Activated CD4-positive, alpha-beta T cell treated with anti-CD3 and anti-CD28 coated beads, Interleukin-2, Interleukin-4, amounts not matched to agents 100 ng/mL and 50 ng/mL, durations not matched to agents 16 hours and 8 hours (primary cell): Measurements from ENCODE around the gene IARS2.
"Not testable (repeated sequence)": the region's sequence is repeated elsewhere in the genome, so short reads cannot be mapped to it uniquely, and the experiment has no call there.

Experiments used
- DNase-seq: peaks from one replicate; pipeline ENCODE4 v3.0.0-alpha.2; 2020; ENCODE audit warnings: low spot score

The IARS2 gene

DNA sequence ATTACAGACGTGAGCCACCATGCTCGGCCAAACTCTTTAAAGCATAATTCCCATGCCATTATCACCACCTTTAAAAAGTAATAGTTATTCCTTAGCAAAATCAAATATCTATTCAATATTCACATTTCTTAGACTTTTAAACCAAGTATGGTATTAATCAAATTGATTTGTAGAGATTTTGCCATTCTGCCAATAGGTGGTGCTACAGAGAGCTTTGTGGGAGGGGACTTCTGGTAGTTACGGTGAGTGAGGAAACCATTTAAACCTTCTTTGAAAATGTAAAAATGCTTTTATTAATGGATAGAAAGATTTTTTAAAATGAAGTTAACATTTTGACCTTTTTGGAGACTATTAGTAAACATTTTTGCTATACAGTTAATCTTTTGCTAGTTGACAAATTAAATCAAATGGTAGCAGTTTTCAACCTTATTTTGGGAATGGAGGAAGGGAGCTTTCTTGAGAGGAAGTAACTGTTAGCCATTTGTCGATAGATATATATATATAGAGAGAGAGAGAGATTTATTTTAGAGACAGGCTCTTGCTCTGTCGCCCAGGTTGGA is 19.3 kb downstream of the IARS2 start:
- DNase-seq = peak; percentile 58

DNA sequence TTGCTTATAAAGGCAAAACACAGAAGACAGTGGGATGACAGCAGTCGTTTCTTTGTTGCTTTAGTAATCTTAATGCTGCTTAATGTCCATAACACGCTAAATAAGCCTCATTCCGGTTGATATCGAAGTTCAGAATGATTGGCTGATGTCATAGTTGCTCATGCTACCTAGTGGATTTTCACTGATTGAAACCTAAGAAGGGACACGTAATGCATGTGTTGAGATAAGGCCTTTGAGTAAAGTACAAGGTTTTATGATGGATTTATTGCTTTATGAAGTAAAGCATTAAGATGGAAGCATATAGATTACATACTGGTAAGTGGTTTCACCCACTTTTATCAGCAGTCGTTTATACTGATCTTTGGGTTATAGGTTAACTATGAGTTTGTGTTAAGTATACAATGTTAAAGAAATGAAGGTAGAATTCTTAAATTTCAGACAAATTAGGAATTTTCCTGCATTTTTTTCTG is 25.1 kb downstream of the IARS2 start:
- no peak for DNase-seq

DNA sequence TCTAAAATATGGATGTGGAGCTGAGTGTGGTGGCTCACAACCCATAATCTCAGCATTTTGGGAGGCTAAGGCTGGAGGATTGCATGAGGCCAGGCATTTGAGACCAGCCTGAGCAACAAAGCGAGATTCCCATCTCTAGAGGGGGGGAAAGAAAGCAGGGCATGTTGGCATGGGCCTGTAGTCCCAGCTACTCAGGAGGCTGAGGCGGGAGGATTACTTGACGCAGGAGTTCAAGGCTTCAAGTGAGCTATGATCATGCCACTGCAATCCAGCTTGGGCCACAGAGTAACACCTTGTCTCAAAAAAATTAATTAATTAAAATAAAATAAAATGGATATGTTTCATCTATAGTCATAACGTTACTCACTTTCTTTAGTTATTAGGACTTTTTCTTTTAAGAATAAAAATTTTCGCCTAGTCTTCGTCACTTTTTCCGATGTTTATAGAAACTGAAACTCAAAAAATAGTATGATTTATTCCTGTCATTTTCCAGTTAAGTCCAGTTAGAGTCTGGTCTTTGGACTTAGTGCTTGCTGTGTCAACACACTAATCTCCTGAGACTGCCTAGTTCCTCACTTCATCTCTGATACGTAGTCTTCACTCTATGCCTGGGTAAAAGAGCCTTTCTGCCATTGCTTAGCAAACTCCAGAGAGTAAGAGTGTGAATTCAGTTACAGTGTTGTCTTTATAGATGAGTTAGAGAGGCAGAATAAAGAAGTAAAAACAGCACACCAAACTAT is 28.0 kb downstream of the IARS2 start:
- no peak for DNase-seq

GRCh38 chr1:220123066-220123465 is 29.1 kb downstream of the IARS2 start:
- no peak for DNase-seq

DNA sequence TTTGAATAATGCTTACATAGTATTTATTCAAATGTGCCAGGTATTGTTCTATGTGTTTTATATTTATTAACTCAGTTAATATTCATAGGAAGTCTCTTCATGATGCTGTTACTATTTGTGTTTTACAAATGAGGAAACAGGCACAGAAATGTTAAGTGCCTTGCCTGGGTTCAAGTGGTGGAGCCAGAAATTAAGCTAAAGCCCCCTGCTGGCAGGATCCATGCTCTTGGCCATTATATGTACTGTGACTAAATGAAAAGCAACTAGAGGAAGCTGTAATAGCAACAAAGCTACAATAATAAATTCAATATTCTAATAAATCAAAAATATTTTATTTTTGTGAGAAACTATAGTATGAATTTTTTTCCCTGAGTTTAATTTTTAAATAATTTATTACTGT is 30.0 kb downstream of the IARS2 start:
- DNase-seq = no peak

DNA sequence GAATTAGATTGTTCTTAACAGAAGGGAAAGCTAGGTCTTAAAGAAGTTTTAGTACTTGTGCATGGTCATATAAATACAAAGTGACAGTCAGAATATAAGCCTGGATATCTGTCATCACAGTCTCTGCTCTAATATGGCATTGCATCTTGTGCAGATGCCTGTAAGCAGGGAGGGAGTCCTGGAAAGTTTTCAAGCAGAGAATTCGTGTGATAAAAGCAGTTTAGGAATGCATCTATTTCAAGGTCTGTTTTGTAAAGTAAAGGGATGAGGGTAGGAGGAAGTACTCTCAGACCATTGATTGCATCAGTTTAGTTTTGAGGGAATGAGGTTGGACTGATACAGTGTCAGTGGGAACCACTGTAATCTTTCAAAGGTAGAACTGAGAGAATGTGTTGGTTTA is 30.6 kb downstream of the IARS2 start:
- DNase-seq = no peak

- no peak for DNase-seq
Measured at GRCh38 chr1:220127076-220127475, 33.1 kb downstream of the IARS2 start.

DNA sequence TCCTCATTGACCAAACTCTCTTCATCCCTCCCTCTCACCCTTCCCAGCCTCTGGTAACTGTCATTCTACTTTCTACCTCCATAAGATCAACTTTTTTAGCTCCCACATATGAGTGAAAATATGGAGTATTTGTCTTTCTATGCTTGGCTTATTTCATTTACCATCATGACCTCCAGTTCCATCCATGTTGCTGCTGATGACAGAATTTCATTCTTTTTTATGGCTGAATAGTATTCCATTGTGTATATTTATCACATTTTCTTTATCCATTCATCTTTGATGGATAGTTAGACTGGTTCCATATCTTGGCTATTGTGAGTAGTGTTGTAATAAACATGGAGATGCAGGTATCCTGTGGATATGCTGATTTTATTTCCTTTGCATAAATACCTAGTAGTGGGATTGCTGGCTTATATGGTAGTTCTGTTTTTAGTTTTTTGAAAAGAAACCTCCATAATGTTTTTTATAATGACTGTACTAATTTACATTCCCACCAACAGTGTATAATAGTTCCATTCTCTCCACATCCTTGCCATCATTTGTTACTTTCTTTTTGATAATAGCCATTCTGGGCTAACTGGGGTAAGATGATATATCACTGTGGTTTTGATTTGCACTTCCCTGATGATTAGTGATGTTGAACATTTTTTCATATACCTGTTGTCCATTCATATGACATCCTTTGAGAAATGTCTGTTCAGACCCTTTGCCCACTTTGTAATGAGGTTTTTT is 35.7 kb downstream of the IARS2 start:
- no peak for DNase-seq

DNA sequence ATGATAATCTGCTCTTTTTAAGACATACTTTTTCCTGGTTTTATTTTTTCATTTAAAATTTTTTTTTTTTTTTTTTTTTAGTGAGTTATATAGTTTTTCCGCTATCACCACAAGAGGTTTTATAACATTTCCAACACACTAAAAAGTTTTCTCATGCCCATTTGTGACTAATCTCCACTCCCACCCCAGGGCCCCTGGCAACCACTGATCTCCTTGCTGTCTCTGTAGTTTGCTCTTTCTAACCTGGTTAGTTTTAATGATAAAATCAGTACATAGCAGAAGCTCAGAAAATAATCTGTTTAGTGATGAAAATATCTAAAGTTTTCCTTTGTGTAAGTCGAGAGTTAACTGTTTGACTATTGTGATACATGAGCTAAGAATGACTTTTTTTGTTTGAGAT is 41.8 kb downstream of the IARS2 start:
- no peak for DNase-seq

GRCh38 chr1:220137019-220137786 is 43.3 kb downstream of the IARS2 start:
- DNase-seq = peak; percentile 36

DNA sequence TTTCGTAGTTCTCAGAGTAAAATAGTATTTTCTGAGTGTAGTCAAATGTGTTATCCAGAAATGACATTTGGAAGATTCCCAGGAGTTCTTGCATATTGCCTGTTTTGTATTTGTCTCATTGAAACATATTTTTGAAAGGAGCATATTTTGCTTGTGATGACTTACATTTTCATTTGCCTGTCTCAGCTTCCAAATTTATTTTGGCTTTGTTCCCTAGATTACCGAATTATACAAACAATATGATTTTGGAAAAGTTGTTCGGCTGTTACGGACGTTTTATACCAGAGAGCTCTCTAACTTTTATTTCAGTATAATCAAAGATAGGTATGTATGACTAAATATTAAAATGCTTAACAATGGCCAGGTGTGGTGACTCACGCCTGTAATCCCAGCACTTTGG is 46.0 kb downstream of the IARS2 start:
- no peak for DNase-seq

DNA sequence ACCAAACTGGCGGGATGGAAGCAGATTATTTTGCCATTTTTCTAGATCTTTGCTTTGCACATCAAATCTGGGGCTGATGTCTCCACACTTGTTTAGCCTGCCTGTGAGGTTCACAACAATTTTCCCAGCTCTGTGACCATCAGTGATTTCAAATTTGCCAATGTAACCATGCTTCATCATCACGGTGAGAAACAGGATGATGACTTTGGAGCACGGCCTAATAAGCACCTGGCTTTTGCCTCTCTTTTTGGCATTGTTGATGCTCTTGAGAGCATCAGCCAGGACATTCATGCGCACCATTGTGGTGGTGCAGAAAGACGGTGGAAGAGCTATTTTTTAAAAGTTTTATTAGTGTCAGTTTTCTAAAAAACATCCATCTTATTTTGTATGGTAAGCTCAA is 50.1 kb downstream of the IARS2 start:
- DNase-seq = no peak

DNA sequence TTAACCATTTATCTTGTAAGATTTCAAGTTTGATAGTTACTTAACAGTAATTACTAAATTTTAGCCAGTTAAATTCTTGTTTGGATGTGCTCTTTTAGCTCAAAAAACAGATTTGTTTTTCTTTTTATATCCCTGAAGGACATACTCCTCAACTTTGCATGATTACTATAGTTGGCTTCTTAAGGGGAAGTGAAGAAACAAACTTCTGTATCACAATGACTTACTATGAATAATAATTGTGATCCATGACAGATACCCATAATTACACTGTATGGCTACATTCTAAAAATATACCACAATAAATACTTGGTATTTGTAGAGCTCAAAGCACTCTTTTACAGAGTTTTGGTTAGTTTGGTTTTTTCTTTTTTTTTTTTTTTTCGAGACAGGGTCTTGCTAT is 55.8 kb downstream of the IARS2 start:
- no peak for DNase-seq

GRCh38 chr1:220151454-220151853 is 57.5 kb downstream of the IARS2 start:
- no peak for DNase-seq

DNA sequence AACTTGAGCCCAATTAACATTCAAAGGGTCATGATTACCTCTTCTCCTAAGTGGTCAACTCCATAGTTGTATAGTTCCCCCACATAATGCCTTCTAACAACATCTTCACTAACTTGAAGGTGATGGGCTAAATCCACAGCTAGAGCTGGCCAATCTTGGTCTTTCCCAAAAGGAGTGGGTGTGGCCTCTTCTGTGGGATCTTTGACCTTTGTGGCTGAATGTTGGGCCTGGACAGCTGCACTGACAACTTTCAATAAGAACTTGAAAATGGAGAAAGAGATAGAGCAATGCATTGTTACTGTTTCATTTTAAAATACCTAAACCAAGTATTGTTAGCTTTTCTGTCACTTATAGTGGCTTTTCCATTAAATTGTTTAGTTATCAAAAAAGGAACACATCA is 59.2 kb downstream of the IARS2 start:
- DNase-seq = no peak

DNA sequence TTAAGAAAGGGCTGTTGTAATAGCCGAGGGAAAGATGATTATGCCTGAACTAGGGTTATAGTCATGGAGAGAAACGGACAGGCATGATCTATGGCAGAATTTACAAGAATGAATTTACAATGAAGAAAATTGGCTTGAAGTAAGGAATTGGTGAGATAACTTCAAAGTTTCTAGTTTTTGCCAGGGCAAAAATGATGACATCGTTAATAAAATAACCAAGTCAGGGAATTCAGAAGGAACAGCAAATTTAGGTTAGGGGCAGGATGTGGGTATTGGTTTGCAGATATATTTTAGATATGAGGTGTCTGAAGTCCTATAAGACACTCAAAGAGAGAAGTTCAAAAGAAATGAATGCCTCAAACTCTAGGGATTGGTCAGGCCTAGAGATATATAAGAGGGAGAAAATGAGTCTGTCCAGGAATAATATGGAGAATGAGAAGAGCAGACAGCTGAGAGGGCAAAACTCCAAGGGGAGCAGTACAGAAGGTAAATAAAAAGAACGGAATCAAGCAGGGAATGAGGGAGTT is 62.8 kb downstream of the IARS2 start:
- DNase-seq = peak; percentile 25

DNA sequence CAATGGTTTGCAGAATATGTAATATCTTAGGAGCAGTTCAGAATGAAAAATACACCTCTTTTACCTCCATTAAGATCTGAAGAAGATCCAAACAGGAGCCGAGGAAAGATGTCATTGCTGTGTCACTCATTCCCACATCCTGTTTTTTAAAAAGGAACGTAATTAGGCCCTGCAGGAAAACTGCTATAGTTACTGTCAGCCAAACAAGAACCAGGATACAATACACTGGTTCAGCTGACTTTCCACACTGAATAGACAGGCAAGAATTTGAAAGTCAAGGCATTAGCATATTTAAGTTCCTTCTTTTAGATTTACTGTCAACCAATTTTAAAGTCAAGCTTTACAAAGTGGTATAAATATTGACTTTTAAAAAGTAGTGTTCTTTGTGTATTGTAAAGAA is 63.8 kb downstream of the IARS2 start:
- no peak for DNase-seq

DNA sequence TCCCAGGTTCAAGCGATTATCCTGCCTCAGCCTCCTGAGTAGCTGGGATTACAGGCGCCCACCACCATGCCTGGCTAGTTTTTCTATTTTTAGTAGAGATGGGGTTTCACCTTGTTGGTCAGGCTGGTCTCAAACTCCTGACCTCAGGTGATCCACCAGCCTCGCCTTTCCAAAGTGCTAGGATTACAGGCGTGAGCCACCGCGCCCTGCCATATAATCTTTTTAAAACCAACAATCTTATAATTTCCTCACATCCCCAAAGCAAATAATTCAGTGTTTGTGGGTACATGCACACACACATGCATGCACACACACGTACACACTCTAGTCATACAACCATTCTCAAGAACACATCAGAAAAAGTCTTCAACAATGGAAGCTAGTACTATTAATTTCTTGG is 64.6 kb downstream of the IARS2 start:
- DNase-seq = not testable (repeated sequence)

DNA sequence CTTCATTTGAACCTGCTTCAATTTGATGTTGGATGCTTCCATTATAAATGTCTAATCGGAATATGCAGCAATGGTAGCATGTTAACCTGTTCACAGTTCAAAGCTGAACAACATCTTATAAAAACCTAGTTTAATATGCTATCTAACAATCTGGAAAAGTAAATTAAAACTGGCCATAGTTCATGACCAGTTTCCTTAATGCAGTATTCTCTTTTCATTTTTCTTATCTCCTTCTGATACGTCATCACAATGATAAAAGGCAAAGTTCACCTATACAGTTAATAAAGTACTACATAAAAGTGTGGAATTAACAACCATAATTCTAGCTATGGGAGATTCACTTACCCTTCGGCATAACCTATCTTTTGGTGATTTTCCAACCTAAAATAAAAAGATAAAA is 65.1 kb downstream of the IARS2 start:
- no peak for DNase-seq

DNA sequence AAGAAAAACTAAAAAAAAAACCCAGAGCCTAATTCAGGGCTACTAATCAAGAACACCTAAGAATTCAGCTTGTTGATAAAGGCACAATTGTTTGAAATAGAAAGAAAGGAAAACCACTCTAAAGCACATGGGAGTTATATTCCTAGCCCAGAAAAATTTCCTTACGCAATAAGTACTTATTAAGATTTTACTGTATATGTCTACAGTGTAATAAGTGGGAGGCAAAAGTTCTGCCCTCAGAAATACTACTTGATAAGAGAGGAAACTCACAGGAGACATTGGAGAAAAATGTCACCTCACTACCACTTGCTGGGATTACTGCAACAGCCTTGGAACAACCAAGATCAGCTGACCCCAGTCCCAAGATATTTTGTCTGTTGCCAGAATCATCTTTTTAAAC is 66.1 kb downstream of the IARS2 start:
- no peak for DNase-seq

GRCh38 chr1:220164116-220164515 is 70.2 kb downstream of the IARS2 start:
- no peak for DNase-seq

GRCh38 chr1:220164517-220164916 is 70.6 kb downstream of the IARS2 start:
- DNase-seq = no peak
